HG02623 (cell line): ENCODE measurements around the gene LRRC10B.
A peak's percentile ranks its signal among the peaks of the same experiment; 100 is the strongest.

Source experiments
- ATAC-seq: cut with Tn5 transposase; IDR thresholded peaks from one replicate; pipeline ENCODE4 v1.9.1; 2021; ENCODE audit warnings: moderate library complexity; ENCODE audit not compliant: unreplicated experiment

Gene LRRC10B

GRCh38 chr11:61507012-61507768, 1.4 kb upstream of the LRRC10B start:
- no peak for ATAC-seq

GRCh38 chr11:61509043-61510029, 787 bp downstream of the LRRC10B start:
- peak; percentile 48 for ATAC-seq

GRCh38 chr11:61510166-61510919, 1.8 kb downstream of the LRRC10B start:
- no peak for ATAC-seq

GRCh38 chr11:61510974-61511373, 2.4 kb downstream of the LRRC10B start:
- ATAC-seq = no peak

DNA sequence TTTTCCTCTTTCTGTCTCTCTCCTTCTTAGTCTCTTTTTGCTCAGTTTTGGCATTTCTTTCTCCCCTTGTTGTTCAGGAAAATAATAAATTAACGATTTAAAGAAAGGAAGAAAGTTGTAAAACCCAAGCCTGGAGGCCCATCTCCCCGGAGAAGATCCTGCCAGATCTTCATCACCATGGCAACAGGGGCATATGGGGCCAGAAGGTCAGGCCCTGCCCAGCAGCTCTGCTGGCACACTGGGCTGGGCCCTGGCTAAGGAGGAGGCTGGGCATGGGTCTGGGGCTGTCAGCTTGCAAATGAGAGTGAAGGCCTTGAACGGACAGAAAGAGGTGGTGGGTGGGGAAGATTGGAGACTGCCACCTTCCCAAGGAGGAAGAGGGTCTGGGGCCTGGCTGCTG, 2.8 kb downstream of the LRRC10B start:
- ATAC-seq = no peak

- no peak for ATAC-seq
Observed at GRCh38 chr11:61512435-61512834, 3.9 kb downstream of the LRRC10B start.

GRCh38 chr11:61513143-61513765, 4.7 kb downstream of the LRRC10B start:
- no peak for ATAC-seq

- ATAC-seq = no peak
Observed at GRCh38 chr11:61514050-61514917, 5.7 kb downstream of the LRRC10B start.

DNA sequence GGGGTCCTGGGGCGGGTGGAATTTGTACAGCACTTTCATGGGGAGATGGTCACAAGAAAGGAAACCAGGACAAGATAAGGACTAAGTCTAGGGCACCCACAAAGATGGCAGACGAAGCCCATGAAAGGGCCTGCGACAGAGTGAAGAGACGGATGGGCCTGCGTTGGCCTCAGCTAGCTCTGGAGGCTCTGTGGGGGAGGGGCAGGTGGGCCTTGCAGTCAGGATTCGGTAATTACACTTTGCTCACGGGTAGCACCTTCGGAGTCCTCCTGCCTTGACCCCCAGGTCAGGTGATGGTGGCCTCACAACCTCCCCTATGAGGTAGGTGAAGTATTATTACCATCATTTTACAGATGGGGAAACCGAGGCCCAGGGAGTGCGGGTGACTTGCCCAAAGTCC, 7.1 kb downstream of the LRRC10B start:
- ATAC-seq = no peak

- ATAC-seq = no peak
Observed at GRCh38 chr11:61516191-61516590, 7.6 kb downstream of the LRRC10B start.

DNA sequence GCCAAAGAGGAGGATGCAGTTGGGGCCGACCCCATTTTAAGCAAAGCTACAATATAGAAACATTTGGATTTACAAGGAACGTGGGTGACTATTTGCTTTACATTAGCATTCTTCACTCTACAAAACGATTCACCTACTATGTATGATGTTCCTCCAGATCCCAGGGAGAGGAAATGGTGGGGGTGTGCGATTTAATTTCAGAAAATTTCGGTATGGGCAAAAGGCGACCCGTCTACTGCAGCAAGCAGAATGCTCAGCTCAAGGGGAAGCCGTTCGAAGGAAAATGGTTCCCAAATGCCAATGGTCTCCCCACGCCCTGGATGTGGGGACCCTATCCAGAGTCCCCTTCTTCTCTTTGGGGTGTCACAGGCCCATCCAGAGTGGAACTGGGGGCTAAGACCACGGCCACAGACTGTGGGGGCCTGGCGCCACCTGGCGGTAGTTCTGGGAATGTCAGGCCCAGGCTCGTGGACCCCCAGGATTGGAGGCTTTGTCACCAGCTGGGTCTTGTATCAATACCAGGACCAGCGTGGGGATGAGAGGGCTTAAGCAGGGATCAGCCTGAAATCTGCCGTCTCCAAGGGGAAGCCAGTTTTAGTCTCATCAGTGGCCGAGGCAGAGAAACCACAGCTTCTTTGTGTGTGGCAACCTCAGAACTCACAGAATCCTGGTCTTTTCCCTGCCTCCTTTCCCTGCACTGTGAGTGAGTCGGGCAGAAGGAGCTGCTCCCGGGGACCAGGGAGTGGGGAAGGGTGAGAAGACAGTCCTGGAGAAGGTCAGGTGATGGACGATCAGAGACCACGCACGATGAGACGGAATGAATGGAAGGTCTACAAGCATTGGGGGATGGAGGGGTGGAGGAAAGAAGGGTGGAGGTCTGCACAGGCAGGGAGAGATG, 8.4 kb downstream of the LRRC10B start:
- ATAC-seq = no peak

DNA sequence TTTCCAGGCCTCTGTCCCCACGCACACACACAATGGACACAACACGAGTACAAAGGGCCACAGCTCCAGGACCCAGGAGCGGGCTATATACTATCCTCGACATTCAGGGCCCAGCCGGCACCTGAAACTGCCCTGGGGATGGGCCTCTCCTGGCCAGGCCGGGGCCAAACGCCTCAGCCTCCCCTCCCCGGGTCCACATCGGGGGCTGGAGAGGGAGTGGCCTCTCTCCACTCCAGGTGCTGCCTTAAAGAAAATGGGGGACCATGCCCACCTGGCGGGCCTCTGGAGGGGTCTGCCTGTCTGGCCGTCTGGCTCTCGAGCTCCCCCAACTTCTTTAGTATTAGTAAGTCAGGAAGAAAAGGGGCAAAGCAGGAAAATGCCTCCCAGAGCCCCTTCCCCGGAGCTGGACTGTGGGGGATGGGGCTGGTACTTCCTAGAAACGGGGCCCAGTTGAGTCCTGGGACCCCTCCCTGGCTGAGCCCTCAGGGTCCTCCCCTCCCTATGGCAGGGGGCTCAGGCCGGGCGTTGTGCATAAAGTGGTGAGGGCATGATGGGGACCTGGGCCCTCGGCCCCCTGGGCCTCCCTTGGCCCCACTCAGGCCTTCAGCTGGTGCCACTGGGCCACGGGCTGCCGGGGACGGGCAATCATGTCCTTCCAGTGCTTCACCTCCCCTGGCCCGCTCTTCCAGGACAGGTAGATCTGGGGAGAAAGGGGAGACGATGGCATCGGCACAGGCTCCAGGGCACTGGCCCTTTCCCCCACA, 9.7 kb downstream of the LRRC10B start:
- no peak for ATAC-seq

- no peak for ATAC-seq
Observed at GRCh38 chr11:61522881-61523280, 14.3 kb downstream of the LRRC10B start.

DNA sequence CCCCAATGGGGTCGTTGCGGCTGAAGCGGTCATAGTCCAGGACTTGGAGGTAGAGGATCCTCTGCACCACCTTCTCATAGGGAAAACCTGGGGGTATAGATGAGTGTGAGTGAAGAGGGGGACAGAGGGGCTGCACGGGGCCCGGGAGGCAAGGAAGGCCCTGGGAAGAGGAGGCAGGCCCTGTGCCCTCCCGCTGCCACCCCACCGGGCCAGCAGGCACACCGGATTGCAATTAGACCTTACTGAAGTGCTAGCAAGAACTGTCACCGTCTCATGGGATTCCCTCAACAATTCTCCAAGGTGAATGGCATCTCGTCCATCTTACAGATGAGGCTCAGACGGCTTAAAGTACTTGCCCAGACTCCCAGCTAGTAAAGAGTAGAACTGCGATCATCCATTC, 15.9 kb downstream of the LRRC10B start:
- no peak for ATAC-seq

DNA sequence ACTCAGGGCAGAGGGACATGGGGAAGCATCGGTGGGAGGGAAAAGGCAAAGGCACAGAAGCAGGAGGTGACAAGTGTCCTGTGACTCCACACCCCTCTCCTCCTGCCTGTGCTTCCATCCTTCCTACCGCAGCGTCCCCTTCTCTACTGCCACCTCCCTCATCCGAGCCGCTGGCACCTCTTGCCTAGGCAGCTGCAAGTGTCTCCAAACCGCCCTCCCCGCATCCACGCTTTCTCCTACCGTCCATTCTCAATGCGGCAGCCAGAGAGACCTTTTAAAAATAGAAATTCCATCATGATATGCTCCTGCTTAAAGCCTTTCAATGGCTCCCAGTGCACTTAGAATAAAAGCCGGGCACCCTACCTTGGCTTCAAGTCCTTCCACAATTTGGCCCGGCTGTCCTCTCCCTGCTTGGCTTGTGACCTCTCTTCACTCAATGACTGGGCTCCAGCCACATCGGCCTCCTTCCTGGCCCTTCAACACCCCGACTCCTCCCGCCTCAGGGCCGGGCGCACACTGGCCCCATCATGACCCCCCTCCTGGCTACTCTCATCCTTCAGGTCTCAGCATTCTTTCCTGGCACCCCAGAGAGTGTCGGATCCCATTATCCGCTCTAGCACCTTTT, 16.5 kb downstream of the LRRC10B start:
- no peak for ATAC-seq

GRCh38 chr11:61526229-61526628, 17.7 kb downstream of the LRRC10B start:
- ATAC-seq = no peak

DNA sequence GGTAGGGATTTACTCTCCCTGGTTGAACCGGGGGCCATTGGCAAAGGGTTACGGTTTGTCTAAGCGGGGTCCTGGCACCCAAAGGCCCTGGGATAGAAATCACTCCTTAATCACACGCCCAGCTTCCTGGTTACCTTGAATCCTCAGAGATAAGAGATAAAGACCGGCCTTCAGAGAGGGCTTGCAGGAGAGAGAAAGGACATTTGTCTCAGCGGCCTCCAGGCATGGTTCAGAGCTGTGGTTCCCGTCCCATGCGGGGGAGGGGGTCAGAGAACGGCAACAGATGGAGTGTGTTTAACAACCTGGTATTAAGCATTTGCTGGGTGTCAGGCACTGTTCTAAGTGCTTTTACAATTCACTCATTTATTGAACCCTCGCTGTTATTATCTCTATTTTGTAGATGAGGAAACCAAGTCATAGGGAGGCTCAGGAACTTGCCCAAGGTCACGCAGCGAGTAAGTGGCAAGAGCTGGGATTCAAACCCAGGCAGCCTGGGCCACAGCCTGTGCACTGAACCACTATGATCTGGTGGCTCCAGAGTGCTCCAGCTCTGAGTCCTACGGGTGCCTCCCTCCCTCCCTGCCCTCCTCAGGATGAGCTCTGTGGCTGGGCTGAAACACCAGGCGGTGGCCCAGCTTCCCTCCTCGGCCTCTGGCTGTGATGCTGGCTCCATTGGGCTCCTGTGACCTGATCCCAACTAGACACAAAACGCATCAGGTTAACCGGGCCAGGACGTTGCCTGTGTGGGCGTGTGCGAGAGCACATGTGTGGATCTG, 18.6 kb downstream of the LRRC10B start:
- no peak for ATAC-seq
